ENCODE results near the gene NREP. TPM values are rescaled to one million over a fixed set of nuclear protein-coding genes. Genes with fewer than 3 reads are reported as not detected.

Gene NREP
- total RNA-seq, 1 experiment from 2014 or later: 163 TPM

DNA sequence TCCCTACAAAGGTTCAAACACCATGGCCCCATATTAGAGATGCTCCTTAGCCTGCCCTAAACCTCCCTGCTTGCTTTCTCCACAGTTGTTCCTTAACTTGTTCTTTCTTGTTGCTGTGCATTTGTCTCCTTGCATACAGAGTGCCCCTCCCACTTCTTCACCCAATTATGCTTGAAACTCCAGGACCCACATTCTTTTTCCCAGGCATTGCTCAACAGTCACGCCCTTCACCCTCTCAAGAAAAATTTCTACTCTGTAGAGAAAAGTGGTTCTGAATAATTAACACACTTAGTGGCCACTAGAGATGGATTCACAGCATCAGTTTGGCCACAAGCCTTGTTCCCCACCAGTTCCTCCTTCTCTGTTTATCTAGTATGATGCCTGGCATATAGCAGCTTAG is 57.7 kb downstream of the NREP start:
- Mint-ChIP-seq H3K27ac (no peak overlapping the region; a peak in 1 of 7 replicates), H3K4me3 (no peak overlapping the region), H3K36me3 (ENCODE audit: insufficient read depth in 1 of 3, low read depth in 3 of 3) (no peaks in the 10 kb centered on the region), H3K9me3 (no peaks in the 10 kb centered on the region), H3K4me1 (peaks cover 12 to 15% of the 10 kb centered on the region in 2 experiments), H3K27me3 (ENCODE audit: low read depth) (no peaks in the 10 kb centered on the region)
- Histone ChIP-seq H4K5ac (ENCODE audit: insufficient read length, low read depth, low read length) (no peak overlapping the region), H3K27me3 (ENCODE audit: insufficient read depth, low read length) (no peaks in the 10 kb centered on the region), H3K14ac (ENCODE audit: insufficient read depth, low read length) (no peak overlapping the region), H2BK20ac (ENCODE audit: low read depth, low read length, poor library complexity, severe bottlenecking) (no peak overlapping the region), H3K23ac (ENCODE audit: insufficient read length, low read depth, low read length) (no peak overlapping the region), H2AFZ (ENCODE audit: low read length) (no peak overlapping the region), H3K4ac (ENCODE audit: low read depth, low read length) (no peak overlapping the region), H4K8ac (replicated peaks; ENCODE audit: insufficient read length, low read depth, low read length) (no peak overlapping the region), H3K79me2 (ENCODE audit: insufficient read depth, low read length) (no peaks in the 10 kb centered on the region), H3K79me1 (ENCODE audit: insufficient read depth, low read depth, low read length, poor library complexity, severe bottlenecking) (no peaks in the 10 kb centered on the region), H2BK15ac (ENCODE audit: low read depth, low read length) (no peak overlapping the region), H3T11ph (ENCODE audit: low read length) (no peak overlapping the region), H2BK120ac (ENCODE audit: low read depth, low read length, poor library complexity, severe bottlenecking) (no peak overlapping the region), H2BK12ac (ENCODE audit: insufficient read length, low read depth, low read length) (no peak overlapping the region), H4K91ac (ENCODE audit: insufficient read length, low read depth, low read length) (no peak overlapping the region), H3K27ac (ENCODE audit: insufficient read length, low read depth, low read length) (no peak overlapping the region), H2AK5ac (ENCODE audit: insufficient read length, low read length) (no peak overlapping the region), H3K9ac (ENCODE audit: extremely low read depth, insufficient read length, low read length) (no peak overlapping the region), H4K20me1 (ENCODE audit: control insufficient read depth, insufficient read depth, insufficient read length) (no peaks in the 10 kb centered on the region), H3K9me3 (ENCODE audit: control insufficient read depth, low read depth, low read length) (no peaks in the 10 kb centered on the region), H3K4me2 (ENCODE audit: insufficient read depth, insufficient read length, low read length) (no peak overlapping the region), H2BK5ac (ENCODE audit: insufficient read length, low read length) (no peak overlapping the region), H3K4me1 (ENCODE audit: insufficient read depth, low read length) (no peaks in the 10 kb centered on the region), H3K56ac (ENCODE audit: insufficient read length, low read depth, low read length) (no peak overlapping the region), H3K18ac (ENCODE audit: insufficient read length, low read depth, low read length) (no peak overlapping the region), H3K23me2 (ENCODE audit: insufficient read length, low read depth, low read length, poor library complexity, severe bottlenecking) (no peaks in the 10 kb centered on the region)
- TF ChIP-seq, protein P1, sequence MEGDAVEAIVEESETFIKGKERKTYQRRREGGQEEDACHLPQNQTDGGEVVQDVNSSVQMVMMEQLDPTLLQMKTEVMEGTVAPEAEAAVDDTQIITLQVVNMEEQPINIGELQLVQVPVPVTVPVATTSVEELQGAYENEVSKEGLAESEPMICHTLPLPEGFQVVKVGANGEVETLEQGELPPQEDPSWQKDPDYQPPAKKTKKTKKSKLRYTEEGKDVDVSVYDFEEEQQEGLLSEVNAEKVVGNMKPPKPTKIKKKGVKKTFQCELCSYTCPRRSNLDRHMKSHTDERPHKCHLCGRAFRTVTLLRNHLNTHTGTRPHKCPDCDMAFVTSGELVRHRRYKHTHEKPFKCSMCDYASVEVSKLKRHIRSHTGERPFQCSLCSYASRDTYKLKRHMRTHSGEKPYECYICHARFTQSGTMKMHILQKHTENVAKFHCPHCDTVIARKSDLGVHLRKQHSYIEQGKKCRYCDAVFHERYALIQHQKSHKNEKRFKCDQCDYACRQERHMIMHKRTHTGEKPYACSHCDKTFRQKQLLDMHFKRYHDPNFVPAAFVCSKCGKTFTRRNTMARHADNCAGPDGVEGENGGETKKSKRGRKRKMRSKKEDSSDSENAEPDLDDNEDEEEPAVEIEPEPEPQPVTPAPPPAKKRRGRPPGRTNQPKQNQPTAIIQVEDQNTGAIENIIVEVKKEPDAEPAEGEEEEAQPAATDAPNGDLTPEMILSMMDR (conservative IDR thresholded peaks at IDR 0.05): no peak
- WGBS (ENCODE audit: extremely low coverage, insufficient read length, low lambda C conversion rate): no CpG with 5 or more reads among the region's 1 CpG
- no peak for DNase-seq
